GM12801 (cell line): ENCODE measurements around the gene AGBL4.

Source experiments
- CTCF ChIP-seq: IDR thresholded peaks from one replicate; pipeline ENCODE4 v1.5.1; 2011; ENCODE audit warnings: control low read depth; ENCODE audit not compliant: insufficient read length; ENCODE audit errors: extremely low read depth

AGBL4 gene

GRCh38 chr1:48673332-48674105 lies 1350.2 kb downstream of the AGBL4 start:
- no peak for TF ChIP-seq CTCF

- no peak for TF ChIP-seq CTCF
These were observed 1352.2 kb downstream of the AGBL4 start for GRCh38 chr1:48671578-48671977.

DNA sequence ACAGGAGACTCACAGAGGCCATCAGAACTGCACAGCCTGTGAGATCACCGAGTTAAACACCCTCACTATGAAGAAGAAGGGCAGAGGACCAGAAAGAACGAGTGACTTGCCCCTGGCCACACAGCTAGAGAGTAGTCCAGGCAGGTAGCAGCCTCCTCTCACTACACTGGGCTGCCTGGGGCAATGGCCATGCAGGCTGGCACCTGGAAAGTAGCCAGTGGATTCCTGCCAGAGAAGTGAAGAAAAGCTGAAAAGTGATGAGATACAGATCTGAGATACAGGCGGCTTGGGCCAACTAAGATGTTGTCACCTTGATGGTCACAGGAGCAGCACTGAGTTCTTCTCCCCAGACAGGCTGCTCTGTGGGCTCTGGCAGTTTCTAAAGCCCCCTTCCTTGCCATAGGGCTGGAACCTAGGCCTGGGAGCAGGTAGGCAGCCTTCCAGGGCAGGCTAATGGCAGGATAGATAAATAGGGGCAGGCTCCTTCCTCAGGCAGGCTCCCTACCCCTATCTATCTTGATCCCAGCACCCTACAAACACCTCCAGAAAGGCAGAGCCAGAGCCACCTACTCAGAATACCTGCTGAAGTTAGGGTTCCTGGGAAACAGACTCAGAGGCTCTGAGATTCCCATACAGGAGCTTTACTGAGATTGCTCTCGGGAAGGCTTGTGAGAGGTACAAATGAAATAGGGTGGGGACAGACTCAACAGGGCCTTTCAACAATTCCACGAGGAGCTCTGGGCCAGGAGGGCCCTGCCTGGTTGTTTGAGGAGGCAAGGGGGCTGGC lies 1353.3 kb downstream of the AGBL4 start:
- no peak for TF ChIP-seq CTCF

DNA sequence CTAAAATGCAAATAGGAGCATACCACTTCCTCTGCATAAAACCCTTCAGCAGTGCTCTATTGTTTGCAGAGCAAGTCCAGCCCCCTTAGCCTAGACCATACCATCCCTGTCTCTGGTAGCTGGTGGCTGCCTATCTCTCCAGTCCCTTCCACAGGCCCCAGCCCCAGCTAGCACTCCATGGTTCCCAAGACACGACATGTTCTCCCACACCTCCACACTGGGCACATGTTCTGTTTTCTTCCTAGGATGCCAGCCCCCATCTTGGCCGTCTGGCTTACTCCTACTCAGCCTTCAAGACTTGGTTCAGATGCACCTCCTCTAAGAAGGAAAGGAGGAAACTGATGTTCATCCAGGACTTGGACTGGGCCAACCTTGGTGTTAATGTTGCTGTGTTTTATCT lies 1355.4 kb downstream of the AGBL4 start:
- TF ChIP-seq CTCF: no peak

- TF ChIP-seq CTCF: no peak
These were observed 1356.0 kb downstream of the AGBL4 start for GRCh38 chr1:48667782-48668181.

- TF ChIP-seq CTCF: no peak
These were observed 1357.9 kb downstream of the AGBL4 start for GRCh38 chr1:48665708-48666407.

GRCh38 chr1:48661726-48662463 lies 1361.9 kb downstream of the AGBL4 start:
- no peak for TF ChIP-seq CTCF
